GM18909 (cell line): ENCODE data around the gene TMEM171.

Source experiments
- ATAC-seq: cut with Tn5 transposase; IDR thresholded peaks from one replicate; pipeline ENCODE4 v1.9.1; 2021; ENCODE audit warnings: mild to moderate bottlenecking; ENCODE audit not compliant: unreplicated experiment, poor library complexity

TMEM171 gene

DNA sequence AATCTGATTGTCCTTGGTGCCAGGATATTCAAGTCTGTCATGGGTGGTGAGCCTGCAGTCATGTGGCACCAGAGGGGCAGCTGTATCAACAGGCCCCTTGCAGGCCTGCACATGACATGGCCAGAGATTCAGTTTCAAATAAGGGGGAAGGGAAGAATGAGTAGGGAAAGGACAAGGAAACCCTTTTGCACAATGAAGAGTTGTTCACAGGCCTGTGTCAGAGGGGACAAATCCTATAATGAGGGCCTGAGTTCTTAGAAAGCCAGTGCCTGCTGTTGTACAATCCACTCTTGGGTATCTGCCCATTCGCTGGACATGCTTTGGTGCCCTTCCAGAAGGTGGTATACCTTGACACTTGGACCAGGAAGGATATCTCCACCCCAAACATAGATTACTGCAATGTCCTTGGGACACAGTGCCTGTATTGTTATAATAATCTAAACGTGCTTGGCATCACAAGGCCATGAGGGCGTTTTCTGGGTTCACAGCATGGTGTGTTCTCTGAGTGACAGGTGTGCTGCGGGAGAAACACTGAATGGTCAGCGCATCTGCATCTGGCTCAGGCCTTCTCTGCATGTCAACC lies 1.9 kb upstream of the TMEM171 start:
- ATAC-seq: no peak

DNA sequence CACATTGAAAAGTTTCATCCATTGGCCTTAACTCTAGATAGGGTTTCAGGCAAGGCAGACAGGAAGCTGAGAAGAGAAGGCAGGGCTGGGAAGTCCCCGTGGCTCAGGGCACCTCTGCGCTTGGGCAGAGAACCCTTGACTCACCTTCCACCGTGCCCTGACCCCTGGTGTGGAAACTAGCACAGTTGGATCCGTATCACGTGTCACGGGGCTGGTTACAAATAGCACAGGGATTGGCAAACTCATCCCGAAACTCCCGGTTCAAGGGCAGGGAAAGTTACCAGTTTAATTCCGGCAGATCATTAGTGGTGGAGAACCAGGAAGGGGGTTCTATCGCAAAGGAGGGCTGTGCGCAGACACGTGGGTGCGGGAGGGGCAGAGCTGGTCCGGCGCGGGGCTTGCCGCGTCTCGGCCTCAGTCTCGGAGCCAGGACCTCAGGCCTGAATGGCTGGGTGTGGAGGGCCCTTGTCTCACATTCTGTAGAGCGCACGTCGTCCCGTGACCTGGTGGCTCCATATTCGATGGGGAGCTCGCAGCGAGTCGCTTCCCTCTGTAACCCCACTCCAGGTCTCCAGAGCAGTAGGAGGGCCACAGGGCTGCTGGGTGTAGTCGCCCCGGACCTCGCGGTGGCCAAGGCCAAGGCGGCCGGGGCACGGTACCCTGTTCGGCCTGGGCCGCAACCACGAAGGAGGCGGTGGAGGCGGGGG lies 771 bp upstream of the TMEM171 start:
- ATAC-seq: no peak

DNA sequence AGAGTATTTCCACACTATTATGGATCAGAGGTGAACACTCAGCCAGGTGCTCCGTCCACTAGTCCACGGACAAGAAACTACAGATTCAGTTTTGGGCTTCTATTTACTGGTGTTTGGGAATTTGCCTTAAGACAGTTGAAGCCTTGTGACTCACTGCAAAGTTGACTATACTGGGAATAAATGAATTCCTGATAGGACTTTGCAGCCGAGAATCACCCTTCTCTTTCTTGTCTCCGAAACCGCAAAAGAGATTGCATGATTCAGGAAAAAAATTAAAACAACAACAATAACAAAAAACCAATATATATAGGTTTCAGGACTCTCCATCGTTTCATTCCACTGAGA lies 716 bp downstream of the TMEM171 start:
- ATAC-seq: no peak

DNA sequence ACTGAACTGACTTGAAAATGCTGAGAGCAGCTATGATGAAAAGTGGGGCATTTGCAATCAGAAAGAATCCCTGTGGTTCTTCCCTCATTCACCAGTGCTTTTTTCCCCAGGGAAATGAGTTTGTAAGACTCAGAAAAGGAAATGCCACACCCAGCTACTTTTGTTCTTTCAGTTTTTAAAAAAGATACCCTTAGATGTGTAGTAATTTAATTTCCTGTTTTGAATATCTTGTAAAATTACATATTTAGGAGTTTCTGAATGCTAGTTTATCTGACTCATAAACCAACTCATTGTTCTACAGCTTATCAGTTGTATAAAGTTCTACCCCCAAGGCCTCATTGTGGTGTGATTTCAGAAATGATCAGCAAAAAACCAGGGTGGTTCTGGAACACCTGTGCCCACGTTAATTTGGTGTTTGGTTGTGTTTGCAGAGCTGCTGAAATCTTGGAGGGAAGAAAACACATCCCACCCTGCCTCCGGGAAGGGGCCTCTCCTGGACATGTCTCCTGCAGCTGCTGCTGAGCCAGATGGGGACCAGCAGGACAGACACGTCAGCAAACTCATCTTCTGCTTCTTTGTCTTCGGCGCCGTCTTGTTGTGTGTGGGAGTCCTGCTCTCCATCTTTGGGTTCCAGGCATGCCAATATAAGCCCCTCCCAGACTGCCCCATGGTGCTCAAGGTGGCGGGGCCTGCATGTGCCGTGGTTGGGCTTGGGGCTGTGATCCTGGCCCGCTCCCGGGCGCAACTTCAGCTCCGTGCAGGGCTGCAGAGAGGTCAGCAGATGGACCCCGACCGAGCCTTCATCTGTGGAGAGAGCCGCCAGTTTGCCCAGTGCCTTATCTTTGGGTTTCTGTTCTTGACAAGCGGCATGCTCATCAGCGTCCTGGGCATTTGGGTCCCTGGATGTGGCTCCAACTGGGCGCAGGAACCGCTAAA lies 2.8 kb downstream of the TMEM171 start:
- no peak for ATAC-seq

DNA sequence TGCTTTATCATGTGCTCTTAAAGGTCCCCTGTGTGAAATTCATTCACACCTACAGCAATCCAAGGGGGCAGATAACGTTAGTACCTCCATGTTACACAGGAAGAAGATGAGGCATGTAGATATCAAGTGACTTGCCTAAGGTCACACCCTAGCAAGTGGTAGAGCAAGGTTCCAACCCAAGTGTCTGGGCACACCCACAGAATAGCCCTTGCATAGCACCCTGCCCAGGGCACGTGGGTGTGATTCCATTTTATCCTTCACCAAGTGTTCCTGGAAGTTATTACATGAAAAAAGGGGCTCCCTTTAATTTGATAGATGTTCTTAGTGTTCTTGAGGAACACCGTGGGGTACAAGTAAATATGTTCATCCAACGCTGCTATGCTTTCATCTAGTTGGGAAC lies 4.9 kb downstream of the TMEM171 start:
- ATAC-seq: no peak

DNA sequence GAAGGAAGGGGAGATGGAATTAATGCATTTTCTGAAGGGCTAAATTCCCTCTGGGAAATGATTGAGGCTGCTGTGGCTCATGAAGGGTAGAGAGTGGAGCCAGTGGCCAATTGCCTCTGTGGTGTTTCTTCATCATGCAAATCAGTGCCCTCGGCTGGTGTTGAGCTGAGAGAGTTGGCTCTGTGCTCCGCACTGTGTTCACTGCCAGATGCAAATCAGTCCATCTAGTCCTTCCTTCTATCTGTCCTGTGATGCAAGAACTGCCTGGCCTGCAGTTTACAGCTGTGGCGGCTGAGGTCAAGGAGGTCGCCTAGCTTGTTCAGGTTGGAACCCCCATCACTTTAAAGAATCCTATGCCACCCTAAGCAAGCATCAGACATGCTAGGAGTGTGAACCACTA lies 6.0 kb downstream of the TMEM171 start:
- ATAC-seq: no peak

DNA sequence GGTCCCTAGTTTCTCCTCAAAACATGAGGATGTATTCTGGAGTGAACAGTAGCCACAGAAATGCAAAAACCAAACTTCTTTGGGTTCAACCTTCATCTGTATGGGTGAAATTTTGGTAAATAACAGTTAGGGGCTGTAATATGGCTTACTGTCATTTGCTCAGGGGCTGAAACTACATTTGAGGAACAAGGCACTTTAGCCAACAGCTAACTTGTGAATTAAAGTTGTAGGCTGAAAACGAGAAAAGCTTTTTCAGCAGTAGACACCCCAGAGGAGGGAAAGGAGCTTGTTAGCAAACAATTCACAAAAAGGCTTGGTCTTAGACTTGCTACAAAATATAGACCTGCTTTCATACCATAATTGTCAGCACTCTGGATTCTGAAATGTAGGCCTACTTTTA lies 6.6 kb downstream of the TMEM171 start:
- no peak for ATAC-seq

DNA sequence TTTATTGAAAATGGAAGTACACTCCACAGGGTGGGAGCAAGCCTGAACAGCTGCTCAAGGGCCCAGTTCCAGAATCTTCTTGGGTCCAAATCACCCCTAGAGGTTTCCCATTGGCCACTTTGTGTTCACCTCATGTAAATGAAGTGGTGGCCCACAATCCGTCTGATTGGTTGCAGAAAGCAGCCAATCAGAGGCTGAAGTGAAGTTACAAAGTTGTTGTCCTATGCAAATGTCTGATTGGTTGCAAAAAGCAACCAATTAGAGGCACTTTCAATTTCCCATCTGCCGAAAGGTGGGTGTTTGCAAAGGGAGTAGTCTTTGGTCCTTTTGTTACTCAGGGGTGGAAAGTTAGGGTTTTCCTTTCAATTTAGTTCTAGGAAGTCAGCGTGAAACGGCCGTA lies 8.8 kb downstream of the TMEM171 start:
- no peak for ATAC-seq

DNA sequence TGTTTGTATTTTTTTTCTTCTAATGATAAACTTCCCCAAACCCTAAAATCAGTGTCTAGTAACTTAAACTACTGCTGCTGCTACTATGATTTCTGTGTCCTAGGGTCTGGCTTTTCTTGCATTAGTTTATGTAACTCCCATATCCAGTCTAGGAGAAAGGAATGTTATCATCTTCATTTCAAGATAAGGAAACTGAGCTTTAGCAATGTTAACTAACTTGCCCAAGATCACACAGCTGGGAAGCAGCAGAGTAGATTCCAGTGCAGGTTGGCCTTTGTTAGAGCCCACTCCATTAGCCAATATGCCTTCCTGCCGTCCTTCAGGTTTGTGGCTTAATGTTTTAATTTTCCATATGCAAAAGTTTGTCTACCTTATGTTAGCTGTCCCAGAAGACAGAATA lies 10.4 kb downstream of the TMEM171 start:
- no peak for ATAC-seq

DNA sequence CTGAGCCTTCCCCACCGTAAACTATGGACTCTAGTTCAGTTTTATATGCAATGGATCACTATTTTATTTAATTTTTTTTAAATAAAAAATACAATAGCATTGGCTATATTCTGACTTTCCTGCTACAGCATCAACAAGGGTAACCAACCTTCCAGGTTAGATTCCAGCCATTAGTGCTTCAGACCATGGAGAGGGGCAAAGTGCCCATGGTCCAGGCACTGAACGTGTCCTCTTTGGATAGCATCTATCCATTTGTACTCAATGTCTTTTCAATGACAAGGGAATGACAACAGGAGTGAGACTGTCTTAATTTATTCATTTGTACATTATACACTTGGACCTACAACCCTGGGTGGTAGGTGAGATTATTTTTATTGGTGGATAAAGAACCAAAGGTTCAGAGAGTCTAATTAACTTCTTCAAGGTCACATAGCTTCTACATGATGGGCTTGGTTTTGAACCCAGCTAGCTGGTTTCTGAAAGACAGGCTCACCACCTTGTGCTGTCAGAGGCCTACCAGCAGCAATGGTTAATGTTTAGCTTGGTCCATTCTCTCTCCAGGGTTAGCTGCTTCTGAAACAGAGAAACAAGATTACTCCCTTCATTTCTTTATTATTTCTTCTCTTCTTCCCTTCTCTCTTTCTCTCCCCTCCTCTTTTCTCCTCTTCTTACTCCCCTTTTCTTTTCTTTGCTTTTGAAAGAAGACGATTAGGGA lies 11.5 kb downstream of the TMEM171 start:
- ATAC-seq: no peak

DNA sequence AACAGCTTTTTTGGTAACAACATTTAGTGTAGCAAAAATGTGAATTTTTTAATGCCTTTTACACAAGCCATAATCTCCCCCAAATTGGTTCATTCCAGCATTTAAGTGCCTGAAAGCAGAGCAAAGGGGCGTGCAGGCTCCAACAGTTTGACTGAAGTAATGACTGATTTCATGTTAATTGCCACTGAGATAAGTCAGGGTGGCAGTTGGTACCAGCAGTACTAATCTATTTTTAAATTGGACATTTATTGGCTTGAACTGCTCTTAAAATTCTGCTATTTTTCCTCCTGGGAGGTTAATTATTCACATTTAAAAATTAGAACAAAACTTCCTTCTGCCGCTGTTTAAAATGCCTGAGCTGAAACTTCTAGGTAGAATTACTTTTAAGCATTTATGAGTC lies 12.4 kb downstream of the TMEM171 start:
- no peak for ATAC-seq

DNA sequence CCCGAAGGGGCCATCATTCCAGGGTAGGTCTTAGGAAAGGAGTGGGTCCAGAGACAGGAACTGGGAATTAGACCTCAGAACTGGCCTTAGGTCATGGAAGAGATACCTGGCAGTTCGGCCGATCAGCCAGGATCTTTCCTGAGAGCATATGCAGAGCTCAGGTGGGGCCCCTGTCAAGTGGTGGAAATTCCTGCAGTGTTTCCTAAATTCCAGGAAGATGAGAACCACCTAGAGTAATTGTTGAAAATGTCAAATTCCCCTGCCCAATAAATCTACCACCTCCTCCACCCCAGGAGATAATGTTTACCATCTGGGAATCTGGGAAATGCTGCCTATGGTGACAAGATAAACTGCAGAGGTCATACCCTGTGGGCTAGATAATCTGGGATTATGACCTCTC lies 14.6 kb downstream of the TMEM171 start:
- ATAC-seq: no peak

DNA sequence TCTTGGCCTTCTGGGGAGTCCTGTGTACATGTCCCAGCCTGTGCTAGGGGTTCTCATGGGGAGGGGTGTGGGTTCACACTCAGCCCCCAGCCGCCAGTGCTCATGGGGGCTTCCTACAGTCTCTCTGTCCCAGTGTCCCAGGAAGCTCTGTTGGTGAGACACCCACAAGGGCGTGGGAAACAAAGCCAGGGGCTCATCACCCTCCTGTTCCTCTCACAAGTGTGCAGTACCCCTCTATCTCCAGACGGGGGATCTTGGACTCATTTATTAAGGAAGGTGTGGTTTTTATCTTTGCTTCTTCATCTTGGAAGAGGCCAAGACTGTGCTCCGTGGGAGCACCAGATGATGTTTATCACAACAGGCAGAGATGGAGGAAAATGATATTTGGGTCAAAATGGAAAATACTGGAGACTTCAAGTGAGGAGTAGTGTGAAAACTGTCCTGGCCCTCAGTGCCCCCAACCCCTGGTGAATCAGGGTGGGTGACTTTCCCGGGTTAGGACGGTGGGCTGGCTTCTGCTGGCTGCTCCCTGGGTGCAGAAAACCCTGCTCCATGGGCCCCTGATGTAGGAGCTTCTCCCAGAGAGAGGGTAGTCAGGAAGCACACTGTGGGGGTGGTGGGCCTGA lies 15.2 kb downstream of the TMEM171 start:
- no peak for ATAC-seq

DNA sequence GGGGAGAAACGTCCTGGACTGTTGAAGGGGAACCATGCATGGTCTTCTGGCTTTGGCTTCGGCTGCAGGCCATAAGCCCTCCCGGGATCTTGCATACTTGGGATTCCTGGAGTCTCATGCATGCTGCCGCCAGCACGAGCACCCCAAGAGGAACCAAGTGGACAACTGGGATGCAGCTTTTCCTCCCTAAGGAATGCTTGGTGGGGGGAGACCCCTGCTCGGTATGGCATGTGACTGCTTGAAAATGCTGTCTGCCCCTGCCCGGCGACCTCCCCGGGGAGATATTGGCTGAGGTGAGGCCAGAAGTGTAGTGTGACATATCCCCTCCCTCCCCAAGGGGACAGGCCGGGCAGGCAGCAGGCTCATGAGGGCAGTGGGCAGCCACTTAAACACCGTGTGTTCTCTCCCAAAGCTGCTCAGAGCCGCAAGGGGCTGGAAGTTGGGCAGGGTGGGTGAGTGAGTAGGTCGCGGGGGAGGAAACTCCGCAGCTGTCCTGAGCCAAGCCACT lies 15.7 kb downstream of the TMEM171 start:
- no peak for ATAC-seq

DNA sequence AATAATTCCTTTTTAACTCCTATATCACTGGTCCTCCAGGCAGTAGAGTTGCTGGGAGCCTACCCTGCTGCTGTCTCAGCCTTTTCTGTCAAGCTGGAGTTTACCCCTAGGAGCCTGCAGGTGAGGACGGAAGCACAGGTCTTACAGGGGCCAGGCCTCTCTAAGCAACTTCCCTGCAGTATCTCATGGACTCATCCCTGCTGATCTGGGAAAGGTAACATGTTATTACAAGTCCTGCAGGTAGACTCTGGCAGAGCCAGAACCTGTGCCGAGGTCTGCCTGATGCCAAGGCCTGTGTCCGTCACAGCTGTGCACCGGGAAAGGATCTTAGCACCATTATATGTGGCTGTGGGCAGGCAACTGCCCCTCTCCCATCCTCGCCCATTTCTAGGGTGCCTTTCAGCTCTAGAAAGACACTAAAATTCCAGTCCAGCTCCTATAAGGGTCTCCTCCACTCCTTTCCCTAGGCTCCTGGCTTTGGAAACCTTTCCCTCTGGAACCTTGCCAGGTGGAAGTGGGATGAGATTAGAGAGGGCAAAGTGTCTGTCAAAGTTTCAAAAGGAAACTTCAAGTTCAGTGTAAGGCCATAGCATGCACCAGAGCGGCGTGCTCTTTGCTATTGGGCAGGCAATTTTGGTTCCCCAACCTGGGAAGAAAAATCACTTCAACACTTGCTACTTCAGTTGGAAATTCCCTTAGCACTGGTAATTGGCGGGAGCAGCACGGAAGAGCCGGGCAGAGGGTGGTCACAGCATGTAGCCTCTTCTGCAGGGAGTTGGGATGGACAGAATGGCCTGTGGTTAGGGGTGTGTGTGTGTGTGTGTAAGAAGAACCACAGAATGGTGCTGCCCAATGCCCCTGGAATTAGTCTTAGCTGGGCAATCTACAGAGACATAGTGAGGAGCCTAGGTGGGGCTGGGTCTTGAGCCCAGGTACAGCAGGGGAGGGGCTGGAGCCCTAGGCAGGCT lies 17.5 kb downstream of the TMEM171 start:
- ATAC-seq: no peak

DNA sequence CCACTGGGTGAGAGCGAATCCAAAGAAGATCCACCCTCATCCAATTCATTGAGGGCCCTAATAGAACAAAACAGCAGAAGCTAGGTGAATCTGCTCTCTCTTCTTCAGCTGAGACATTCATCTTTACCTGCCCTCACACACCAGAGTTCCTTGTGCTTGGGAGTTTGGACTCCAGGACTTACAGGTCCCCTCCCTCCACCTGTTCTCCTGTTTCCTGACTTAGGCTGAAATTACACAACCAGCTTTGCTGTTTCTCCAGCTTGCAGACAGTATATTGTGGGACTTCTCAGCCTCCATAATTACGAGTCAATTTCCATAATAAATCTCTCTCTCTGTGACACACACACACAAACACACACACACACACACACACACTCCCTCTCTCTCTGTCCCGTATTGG lies 19.1 kb downstream of the TMEM171 start:
- no peak for ATAC-seq

DNA sequence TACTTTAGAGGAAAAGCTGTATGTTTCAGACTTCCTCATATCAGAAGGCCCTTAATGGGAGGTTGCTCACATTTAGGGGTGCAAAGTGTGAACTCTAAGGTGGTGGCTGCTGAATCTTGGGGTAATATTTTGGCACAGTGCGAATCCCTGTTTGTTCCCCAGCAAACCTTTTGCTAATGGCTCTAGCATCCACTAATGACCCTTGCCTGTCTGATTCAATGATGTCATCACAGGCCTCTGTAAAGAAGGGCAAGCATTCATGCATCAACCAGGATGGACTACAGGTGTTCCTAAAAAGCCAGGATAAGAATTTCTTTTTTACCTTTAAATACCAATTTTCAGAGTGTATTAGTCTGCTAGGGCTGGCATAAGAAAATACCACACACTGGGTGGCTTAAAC lies 20.4 kb downstream of the TMEM171 start:
- ATAC-seq: no peak

DNA sequence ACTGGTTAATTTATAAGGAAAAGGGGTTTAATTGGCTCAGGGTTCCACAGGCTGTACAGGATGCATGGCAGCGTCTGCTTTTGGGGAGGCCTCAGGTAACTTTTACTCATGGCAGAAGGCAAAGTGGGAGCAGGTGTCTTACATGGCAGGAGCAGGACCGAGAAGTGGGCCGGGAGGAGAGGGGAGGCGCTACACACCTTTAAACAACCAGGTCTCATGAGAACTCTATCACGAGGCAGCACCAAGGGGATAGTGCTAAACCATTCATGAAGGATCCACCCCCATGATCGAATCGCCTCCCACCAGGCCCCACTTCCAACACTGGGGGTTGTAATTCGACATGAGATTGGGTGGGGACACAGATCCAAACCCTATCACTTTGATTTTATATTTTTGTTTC lies 21.7 kb downstream of the TMEM171 start:
- ATAC-seq: no peak

DNA sequence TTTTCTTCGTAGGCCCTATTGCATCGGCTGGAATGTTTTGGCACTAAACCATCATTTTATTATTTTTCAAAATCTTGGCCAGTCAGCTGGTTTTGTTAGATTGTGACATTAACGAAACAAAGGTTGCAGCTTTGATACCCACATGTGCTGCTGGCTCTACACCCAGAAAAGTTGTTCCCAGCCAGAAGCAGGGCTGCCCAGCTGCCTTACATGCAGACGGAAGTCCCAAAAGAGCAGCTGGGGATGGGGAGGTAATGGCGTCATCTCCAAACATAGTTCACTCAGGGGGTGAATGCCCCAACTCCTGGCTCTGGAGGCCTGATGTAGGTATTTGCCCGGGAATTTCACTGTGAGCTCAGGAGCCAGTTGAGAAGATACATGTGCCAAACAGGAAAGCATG lies 23.3 kb downstream of the TMEM171 start:
- no peak for ATAC-seq
